Measurements from ENCODE around the gene TRIAP1.
"Not testable (repeated sequence)": the region's sequence is repeated elsewhere in the genome, so short reads cannot be mapped to it uniquely, and the experiment has no call there.

TRIAP1 gene

DNA sequence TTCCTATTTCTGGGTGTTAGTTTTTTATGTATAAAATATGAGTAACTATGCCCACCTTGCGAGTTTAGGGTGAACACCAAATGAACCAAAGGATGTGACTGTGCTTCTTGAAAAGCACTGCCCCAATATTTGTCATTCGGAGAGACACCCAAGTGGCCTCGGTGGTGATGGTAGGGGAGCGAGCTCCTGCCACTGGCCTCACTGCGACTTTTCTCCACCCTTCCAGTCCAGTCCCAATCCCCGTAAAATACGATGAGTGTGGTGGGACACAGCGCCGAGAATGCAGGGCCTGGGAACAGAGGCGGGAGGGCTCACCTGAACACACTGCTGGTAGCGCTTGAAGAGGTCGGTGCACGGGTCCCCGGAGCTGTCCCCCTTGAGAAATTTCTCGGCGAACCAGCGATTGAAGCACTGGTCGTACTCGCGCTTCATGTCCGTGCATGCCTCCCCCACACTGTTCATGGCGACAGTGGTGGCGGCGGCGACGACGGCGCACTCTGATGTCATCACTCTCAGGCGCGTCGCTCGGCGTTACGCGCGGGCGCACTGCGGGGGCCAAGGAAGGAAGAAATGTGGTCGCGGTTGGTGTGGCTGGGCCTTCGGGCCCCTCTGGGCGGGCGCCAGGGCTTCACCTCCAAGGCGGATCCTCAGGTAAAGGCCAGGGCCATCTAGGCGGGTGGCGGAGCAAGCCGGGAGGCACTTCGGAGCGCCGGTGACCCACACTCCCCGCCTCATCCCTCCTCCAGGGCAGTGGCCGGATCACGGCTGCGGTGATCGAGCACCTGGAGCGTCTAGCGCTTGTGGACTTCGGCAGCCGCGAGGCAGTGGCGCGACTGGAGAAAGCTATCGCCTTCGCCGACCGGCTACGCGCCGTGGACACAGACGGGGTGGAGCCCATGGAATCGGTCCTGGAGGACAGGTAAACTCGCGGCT is at the start of gene TRIAP1, which contains the start of gene GATC:
TSS of gene TRIAP1 (minus strand) at position 474 of the 933 bp plus-strand sequence. CDS start at position 462, 12 bp downstream.
TSS of gene GATC (plus strand) at position 534 of the 933 bp plus-strand sequence. CDS start at position 571, 37 bp downstream.
- DNase-seq (ENCODE audit: low read depth) = peak; percentile 71

DNA sequence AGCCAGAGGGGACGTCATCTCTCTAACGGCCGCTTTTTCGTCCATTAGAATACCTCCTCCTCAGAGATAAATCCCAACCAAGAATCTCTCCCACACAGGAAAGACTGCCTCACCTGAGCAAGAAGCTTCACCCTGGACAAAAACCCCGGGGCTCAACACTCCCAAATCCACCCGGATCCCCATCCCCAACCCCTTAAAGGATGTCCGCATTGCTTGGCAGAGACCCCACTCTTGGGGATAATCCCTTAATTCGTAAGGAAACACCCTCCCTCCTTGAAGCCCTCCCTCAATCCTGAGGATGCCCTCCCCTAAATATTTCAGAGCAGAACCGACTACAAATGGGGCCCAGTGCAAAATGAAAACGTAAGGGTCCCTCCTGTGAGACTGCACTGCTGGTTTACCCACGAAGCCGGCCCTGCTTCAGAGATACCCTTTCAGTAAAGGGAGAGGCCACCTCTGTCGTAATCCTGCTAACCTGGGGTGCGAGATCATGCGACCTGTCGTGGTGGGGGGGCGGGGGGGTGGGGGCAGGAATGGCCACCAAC is 49.1 kb upstream of the TRIAP1 start:
- DNase-seq (ENCODE audit: low read depth) = no peak

DNA sequence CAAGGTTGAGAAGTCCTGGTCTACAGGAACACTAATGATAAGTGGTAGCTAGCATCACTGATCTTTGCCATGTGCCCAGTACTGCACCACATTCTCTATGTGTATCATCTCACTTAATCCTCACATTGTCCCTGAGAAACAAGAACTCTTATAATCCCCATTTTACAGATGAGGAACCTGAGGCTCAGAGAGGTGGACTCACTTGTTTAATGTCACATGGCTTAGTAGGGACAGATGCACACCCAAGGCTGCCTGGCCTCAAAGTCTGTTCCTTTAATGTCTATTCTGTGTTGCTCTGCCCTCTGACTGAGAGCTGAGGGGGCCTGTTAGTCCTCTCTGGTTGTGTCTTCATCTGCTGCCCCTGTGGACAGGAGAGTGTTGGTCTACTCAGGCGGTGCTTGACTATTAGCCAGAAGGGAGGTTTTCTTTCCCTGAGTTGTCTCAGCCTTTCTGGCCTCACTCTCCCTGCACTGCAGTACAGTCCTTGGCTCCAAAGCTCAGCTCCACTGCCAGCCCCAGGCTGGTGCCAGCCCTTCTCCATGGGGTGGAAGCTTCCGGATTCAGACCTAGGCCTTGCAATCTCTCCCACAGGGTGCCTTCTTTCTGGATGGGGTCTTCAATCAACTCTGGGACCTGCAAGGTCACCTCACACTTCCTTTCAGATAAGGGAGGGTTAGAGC is 44.8 kb upstream of the TRIAP1 start:
- no peak for DNase-seq (ENCODE audit: low read depth)

DNA sequence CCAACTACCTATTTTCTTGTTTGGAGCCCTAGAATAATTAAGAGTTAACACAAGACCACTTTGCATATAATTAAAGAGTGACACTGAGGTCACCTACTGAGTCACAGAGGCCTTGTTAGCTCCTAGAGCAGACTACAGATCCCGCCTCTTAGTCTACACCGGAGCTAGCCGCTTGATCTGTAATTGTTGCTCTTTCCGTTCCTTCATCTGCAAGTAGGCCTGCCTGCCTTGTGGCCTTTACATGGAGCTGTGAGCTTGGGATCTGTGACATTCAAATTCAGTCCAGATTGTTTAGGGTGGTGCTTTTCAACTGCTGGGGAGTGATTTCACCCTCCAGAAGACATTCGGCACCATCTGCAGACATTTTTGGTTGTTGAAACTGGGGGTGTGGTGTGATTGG is 44.1 kb upstream of the TRIAP1 start:
- DNase-seq (ENCODE audit: low read depth) = no peak

DNA sequence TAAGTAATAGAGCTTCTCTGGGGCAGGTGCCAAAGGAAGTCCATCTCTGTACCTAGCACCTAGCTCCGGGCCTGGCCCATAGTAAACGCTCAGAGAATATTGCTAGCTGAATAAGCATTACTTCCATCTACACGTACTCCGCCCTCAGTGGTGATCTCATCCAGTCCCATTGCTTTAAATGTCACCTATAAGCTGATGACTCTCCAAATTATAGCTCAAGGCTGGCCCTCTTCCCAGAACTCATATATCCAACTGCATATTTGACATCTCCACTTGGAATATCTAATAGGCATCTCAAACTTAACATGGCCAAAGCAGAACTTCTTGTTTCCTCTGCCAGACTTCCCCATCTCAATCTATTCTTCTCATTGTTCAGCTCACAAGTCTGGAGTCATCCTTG is 42.8 kb upstream of the TRIAP1 start:
- DNase-seq (ENCODE audit: low read depth) = no peak

DNA sequence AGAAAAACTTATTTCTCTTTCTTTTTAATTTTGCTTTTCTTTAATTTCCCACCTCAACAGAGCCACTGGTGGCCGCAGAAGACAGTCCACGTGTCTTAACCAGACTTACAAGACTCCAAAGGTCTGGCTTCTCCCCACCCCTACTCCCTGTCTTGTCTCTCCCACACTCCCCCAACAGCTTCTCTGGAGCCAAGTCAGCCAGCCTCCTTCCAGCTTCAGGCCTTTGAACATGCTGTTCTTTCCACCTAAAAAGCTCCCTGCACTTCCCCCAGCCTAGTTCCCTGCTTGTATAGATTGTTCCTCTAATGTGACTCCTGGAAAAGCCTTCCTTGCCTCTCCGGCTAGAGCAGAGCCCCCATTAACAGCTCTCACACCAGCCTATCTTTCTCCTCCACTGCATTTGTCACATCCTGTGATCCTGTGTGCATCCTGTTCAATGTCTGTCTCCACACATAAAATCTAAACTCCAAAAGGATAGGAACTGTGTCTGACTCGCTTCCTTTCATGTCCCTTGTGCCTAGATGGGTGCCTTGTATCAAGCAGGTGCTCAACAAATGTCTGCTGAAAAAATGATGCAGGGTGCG is 42.0 kb upstream of the TRIAP1 start:
- no peak for DNase-seq (ENCODE audit: low read depth)

DNA sequence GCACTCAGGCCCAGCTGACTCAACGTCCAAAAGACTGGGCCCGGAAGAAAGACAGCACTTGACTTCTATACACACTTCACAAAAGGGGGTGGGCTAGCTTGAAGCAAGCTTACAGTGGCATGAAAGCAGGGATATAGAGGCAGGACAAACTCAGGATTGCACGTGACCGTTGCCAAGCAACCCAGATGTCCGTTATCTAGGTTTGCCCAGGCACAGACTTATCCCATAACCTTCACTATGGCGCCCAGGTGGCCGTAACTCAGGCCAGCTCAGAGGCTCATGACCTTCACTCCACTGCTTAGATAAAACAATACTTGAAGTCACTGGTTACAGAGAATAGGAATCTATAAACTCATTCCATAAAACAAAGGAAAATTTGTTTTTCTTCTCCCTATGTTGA is 41.4 kb upstream of the TRIAP1 start:
- not testable (repeated sequence) for DNase-seq (ENCODE audit: low read depth)

DNA sequence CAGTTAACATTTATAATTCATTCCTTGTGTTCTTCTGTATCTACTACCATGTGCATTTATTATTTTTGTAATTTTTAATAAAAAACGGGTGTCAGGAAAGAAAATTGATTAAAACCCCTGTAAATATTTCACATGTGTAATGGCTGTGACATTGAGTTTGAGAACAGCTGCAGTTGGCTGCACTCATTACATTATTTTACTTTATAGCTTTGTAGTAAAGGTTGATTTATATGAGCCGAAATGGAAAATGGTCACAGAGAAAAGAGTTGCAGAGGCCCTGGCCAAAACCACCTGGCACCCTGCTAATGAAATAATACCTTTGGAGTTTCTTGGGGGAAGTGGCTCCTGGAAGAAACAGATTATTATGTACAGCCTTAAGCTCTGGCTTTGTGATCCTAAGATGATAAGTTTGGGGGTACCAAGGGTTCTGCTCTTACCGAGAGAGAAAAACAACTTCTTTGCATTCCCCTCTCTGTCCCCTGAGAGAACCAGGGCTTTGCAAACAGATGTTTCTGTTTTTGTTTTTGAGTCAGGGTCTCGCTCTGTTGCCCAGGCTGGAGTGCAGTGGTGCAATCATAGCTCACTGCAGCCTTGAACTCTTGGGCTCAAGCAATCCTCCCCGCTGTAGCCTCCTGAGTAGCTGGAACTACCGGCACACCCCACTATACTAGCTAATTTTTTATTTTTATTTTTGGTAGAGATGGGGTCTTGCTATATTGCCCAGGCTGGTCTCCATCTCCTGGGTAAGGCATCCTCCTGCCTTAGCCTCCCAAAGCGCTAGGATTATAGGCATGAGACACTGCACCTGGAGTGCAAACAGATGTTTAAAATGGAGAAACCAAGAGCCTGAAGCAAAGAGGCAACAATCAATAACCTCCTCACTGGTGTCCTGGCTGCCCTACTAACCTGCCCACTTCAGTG is 40.0 kb upstream of the TRIAP1 start:
- no peak for DNase-seq (ENCODE audit: low read depth)

DNA sequence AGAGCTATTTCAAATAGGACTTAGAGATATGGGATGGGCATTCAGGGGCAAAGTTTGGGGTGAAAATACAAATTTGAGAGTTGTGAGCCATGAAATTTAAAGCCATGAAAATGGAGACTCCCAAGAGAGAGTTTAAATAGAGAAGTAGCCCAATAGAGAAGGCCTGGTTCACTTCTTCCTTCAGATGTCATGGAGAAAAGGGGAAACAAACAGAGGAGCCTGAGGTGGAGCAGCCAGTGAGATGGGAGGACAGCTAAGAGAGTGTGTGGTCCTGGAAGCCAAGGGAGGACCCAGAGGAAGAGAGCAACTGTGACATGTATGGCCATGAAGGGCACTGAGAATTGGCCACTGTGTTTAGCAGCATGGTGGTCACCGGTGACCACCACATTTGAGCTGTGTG is 37.4 kb upstream of the TRIAP1 start:
- no peak for DNase-seq (ENCODE audit: low read depth)

DNA sequence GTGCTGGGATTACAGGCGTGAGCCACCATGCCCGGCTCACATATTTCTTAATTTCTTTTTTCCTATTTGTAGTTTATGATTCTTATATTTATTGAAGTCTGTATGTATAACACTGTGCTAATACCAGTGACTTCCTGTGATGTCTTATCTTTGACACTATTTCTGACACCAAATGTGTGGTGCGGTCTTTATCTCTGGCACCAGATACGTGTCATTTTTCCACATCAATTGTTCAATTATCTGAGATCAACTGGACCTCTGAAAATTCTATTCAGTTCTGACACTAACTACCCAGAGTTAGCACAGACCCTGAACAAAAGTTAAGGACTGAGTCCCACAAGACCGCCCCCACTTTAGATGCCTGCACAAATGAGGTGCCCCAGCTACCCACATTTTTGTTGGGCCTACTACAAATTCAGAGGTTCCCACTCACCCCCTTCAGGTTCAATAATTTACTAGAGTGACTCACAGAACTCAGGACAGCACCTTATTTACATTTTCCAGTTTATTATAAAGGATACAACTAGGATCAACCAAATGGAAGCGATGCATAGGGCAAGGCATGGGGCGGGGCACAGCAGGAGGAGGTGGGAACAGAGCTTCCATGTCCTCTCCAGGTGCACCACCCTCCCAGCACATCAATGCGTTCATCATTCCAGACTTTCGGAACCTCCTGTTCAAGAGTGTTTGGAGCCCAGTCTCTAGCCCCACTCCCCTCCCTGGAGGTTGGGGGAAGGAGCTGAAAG is 35.0 kb upstream of the TRIAP1 start:
- no peak for DNase-seq (ENCODE audit: low read depth)

DNA sequence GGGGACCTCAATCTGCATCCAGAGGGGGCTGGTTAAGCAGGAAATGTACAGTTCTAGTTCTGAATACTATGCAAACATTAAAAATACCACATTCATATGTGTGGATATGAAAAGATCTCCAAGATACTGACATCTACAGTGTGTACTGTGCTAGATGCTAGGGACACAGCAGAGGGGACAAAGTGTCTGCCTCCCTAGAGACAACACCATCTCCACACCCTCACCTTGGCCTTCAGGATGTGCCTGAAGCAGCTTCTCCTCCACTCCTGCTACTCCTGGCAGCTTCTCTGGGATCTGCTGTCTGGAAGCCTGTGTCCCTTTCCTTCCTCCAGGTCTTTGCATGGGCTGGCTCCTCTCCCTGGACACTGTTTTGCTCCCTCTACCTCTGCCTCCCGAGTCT is 34.0 kb upstream of the TRIAP1 start:
- DNase-seq (ENCODE audit: low read depth) = no peak

DNA sequence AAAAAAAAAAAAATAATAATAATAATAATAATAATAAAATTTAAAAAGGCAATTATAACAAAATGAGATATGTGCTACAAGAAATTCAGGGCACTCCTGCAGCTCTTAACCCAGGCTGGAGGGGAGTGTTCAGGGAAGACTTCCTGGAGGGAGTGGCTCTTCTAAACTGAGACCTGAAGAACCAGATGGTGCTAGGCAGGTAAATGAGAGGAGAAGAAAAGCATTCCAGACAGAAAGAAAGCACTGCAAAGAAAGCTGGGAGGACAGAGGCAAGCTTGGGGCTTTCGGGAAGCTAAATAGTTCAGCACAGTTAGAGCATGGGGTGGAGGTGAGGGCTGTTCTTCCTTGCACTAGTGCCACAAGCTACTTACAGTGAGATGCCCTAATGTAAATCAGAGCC is 33.3 kb upstream of the TRIAP1 start:
- no peak for DNase-seq (ENCODE audit: low read depth)

DNA sequence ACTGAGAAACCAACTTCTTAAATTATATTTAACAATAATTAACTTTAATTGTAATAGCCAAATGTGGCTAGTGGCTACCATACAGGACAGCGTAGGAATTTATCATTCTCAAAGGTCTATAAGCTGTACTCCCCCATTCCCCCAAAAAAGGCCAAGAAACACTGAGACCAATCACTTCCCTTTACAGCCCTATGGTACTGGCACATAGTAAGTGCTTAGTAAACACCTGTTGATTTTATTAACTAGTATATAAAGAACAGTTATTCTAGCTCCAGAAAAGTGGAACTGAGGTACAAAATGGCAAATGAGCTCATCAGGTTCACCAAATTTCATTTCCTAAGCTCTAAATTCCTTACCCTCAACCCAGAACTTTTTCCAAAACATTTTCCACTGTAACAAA is 29.5 kb upstream of the TRIAP1 start:
- DNase-seq (ENCODE audit: low read depth) = no peak

DNA sequence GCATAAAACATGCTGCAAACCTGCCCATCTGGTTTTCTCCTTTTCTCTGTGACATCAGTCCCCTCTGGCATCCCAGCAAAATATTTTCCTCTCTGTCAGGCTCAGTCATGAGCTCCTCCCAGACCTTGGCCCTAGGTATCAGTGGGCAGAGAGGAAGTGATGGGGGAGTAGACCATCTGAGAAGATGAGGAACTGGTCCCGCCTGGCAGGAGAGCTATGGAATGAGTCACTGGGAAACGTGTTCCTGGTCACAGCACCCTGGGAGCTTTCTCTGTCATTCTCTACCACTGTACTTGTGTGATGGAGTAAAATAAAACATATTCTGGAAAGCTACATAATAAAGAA is 28.4 kb upstream of the TRIAP1 start:
- peak; percentile 58 for DNase-seq (ENCODE audit: low read depth)

DNA sequence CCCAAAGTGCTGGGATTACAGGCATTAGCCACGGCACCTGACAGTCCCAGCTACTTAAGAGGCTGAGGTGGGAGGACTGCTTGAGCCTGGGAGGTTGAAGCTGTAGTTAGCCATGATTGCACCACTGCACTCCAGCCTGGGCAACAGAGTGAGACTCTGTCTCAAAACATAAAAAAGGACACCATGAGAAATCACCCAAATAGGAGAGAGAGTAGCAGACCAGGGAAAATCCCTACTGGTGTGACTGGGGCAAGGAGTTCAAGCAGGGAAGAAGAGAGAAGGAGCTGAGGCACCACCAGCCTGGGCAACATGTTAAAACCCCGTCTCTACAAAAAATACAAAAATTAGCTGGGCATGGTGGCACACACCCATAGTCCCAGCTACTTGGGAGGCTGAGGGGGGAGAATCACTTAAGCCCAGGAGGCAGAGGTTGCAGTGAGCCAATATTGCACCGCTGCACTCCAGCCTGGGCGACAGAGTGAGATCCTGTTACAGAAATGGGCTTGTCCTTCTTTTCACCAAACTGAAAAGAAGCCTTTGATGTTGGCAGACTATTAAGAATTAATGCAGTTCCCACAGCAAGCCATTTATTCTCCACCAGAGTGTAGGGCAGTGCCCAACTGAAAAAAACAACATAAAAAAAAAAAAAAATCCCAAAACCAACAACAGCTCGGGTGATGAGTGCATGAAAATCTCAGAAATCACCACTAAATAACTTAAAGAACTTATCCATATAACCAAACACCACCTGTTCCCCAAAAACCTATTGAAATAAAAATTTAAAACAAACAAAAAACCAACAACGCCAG is 27.8 kb upstream of the TRIAP1 start:
- no peak for DNase-seq (ENCODE audit: low read depth)

DNA sequence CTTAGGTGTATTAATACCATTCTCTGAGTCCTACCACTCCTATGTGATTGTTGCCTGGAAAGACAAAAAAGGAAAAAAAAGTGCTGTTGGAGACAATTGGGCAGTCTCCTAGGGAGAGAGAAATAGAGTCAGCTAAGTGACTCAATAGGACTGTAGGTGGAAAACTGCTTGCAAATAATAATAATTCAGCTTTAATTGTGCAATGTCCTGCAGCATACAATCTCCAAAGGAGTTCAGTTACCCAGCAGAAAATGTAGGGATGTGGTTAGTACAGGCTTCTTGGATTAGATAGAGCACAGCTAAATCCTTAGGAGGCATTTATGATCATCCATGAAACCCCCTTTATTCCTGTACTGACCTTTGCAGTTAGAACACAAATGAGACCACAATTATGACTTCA is 26.3 kb upstream of the TRIAP1 start:
- DNase-seq (ENCODE audit: low read depth) = no peak

DNA sequence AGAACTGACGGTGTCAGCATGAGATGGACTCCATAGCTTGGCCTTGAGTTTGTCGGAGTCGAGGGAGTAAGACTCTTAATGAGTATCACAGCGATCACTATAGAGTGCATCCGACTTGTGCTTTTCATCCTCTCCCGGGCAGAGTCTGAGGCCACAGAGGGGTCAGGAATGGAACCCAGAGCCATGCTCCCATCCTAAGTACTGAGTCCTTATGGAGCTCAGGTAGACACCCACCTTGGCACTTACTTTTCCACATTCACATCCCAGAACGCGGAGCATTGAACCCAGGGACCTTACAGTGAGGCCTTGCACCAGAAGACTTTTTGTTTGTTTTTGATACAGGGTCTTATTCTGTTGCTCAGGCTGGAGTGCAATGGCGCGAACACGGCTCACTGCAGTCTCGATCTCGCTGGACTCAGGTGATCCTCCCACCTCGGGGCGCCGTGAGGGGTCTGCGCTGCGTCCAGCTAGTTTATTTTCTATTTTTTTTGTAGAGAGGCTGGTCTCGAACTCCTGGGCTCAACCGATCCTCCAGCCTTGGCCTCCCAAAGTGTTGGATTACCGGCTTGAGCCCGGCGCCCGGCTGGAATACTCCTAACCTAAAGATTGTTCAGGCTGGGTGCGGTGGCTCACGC is 24.1 kb upstream of the TRIAP1 start:
- DNase-seq (ENCODE audit: low read depth) = no peak

DNA sequence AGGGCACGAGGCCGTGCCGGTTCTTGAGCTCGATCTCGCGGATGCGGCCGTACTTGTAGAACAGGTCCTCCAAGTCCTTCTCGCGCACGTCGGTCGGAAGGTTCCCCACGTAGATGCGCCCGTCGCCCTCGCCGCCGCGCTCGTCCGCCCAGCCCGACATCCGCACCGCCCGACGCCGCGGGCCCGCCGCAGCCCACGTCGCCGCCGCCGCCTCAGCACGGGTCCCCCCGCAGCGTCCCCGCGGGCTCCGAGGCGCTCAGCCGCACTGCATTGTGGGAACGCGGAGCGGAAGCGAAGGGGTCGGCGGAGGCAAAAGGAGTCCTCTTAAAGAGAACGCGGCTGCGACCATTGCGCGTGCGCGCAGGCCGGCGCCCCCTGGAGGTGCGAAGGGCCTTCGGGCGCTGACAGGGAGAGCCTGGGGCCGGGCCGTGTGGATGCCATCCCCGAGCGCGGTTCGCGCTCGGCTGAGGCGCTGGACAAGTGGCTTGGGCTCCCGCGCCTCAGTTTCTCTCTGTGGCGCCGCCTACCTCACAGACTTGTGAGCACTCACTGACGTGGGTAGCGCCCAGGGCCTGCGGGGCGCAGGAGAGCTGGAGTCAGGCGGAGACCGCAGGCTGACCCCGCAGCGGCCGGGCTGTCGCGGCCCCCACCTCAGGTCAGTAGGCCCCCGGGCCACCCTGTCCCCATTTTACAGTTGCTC is 23.4 kb upstream of the TRIAP1 start, which contains the start of gene SRSF9:
TSS of gene SRSF9 (minus strand) at position 299 of the 700 bp plus-strand sequence. CDS start at position 160, 139 bp downstream.
- DNase-seq (ENCODE audit: low read depth) = peak; percentile 97

All from iris pigment epithelial cell (primary cell).